NCI-H526 treated with DMSO at 0.1 percent for 48 hours (cell line): ENCODE data around the gene ADGRD1.

ENCODE experiments used
- DNase-seq: peaks from one replicate; lab custom pipeline; 2025; lab: John Stamatoyannopoulos, UW

ADGRD1 gene

DNA sequence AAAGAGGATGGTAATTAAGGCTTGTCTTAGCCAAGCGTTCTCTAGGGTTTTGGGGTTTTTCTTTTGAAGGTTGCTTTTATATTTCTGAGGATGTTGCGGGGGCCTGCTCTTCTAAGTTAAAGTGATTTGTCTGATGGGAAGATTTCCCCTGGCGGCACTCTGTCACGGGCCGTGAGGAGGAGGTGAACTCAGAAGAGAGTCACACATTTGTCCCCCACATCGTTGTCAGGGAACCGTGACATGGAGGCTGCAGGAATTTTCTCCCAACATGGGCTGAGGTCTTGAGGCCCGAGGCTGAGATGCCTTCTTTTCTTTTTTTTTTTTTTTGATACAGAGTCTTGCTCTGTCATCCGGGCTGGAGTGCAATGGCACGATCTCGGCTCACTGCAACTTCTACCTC lies 71.5 kb downstream of the ADGRD1 start:
- DNase-seq, result no peak

DNA sequence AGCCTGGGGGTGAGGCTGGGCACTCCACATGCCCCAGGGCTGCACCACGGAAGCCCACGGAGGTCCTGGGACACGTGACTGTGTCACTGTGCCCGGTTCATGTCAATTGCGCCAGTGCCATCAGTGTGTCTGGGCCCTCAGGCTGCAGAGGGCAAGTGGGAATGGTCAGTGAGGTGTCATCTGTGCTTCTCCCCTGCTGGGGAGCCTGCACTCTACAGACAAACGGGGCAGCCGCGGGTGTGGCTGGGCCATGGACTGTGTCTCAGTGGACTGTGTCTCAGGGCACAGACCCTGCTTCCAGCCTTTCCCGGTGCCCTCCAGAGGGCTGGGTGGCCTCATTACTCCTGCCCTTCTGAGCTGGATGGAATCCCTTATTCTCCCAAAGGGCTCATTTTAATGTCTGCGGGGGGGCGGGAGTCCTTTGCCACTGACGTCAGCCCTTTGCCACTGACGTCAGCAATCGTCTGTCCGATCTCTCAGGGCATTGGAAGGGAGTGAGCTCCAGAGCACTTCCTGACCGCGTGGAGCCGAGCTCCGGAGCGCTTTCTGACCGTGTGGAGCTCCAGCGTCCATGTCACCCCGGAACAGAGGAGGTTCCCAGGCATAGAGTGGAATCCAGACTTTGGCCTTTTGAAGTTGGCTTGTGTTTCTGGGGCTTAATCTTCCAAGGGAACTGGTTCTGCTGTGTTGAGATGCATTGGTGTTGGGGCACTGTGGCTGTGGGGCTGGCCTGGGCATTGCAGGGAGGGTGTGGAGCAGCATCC lies 72.4 kb downstream of the ADGRD1 start:
- DNase-seq, result no peak

DNA sequence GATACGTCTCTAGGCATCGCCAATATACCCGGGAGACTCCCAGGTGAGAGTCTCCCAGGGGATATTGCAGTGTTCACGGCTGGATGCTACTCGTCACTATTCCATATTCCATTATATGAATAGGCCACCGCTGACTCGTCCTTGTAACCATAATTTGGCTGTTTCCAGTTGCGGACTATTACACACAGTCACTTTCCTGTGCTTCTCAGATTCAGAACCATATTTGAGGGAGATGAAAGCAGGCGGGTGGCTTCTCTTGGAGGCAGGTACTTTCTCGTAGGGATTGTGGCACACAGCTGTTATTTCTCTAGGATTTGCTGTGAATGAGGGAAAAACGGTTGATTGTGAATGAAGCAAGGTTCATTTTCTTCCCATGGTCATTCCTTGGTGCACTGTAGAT lies 73.0 kb downstream of the ADGRD1 start:
- peak; percentile 74 for DNase-seq

DNA sequence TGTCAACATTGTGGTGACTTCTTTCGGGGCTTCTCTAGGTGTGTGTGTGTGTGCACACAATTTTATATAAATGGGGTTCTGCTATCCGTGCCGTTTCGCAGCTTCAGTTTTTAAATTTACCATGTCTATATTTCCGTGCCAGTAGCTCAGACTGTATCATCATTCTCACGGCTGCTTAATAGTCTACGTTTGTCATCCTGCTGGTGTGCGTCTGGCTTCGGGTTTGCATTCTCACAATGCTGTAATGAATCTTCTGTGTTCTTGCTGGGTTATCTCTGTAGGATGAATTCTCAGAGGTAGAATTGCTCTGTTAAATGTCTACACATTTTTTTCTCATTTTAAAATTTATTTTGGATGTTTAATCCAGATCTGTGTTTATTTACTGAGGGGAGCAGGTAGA lies 73.6 kb downstream of the ADGRD1 start:
- DNase-seq, result no peak

DNA sequence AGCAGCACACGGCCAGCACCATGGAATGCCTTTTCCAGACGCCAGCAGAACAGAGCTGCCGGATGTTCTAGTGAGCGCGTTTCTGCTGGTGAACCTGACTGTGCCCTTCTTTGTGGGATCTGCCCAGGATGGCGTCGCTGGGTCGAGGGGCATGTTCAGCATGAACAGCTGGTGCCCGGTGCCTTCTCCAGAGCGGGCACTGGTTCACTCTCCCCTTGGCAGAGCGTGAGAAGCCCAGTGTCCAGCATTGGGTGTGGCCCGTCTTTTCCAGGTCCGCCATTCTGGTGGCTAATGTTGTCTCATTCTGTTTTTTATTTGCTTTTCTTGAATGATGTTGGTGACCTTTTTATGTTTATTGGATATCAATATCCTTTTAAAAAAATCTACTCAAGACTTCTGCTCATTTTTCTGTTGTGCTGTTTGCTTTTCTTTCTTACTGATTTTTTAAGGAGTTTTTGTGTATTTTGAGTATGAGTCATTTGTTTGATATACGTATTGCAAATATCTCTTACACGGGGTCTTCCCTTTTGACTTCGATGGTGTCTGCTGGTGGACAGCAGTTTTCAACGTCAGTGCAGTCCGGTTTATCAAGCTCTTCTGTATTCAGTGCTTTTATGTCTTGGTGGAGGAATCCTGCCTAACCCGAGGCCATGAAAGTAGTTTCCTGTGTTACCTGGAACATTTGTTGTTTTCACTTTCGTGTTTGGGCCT lies 74.3 kb downstream of the ADGRD1 start:
- no peak for DNase-seq

DNA sequence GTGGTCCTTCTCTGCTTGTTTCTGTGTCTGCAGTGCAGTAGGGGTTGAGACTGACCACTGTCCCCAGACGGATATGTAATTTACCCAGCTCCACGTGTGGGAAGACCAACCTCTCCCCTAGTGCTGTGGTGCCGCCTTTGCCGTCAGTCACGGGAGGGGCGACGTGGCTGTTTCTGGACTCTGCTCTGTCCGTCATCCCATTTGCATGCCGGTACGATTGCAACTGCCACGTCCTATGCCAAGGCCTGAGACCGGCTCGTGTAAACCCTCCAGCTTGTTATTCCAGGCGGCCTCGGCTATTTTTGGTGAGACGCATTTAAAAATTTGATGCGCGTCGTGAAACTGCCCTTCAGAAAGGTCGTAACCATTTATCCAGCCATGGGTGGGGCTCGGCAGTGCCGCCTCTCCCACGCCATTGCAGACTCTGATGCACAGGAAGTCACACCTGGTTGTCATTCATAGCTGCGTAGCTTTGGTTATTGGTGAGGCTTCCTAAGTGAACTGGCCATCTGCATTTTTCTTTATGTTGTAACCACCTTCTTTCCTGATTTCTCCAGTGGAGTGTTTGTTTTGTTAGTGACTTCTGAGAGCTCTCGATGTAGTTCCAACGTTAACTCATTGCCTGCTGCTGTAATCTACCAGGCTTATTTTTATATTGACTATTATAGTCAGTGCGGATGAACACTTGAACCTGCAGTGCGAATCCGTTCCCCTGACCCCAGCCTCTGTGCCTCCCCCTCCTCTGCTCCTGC lies 75.1 kb downstream of the ADGRD1 start:
- peak; percentile 59 for DNase-seq

DNA sequence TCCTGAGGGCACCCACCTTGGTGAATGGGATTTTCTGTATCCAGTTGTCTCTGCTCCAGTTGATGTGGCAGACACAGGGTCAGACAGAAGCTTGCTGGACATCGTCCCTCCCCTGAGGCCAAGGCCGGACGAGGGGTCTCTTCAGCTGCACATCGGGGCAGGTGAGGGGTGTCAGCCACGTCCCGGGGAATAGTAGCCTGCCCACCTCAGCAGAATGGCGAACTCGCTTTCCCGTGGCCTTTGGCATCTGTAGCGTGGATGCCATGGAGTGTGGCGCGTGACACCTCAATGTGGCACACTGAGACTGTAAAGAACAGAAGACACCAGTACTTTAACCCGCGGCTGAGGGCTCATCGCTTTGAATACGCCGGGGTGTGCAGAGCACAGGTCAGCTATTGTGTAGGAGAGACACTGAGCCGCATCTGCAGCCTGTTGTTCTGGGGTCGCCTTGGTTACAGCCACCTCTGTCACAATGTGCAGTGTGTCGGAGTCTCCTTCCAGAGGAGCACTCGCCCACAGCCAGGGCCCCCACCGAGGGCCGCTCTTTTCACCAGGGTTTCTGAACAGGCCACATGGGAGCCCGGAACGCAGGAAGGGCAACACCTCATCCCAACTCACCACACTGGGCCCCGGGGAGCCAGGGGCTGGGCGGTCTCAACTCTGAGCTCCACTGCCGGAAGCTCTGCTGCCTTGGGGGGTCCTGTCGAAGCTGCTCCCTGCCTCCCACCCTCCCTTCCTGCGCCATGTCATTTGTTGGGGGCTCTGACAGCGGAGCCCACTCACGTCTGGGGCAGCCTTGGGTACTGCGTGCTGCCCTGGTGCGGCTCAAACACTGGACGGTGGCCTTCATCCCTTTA lies 77.0 kb downstream of the ADGRD1 start:
- peak; percentile 9 for DNase-seq

DNA sequence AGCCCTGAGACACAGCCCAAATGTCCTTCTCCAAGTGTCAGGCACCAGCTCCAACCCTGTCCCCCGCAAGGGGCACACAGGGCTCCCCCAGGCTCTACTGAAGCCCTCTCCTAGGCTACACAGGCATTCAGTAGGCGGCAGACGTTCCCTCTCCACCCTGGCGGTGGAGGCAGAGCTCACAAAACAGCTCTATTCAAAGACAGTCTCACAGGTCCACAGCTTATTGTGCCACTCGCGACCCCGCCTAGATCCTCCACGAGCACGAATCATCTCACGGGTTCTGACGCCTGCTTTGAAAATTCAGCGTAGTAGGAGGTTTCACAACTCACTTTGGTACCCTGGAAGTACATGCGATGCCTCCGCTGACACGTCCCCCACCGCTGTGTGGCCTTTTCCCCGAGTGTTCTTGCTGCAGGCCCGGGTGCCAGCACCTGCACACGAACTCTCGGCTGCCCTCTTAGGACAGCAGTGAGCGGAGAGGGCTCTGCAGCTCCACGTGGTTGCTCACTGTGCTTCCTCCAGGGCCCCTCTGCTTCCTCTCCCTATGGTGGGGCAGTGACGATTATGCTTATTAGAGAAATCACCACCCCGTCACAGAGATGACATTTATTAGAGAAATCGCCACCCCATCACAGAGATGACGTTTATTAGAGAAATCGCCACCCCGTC lies 78.5 kb downstream of the ADGRD1 start:
- no peak for DNase-seq

DNA sequence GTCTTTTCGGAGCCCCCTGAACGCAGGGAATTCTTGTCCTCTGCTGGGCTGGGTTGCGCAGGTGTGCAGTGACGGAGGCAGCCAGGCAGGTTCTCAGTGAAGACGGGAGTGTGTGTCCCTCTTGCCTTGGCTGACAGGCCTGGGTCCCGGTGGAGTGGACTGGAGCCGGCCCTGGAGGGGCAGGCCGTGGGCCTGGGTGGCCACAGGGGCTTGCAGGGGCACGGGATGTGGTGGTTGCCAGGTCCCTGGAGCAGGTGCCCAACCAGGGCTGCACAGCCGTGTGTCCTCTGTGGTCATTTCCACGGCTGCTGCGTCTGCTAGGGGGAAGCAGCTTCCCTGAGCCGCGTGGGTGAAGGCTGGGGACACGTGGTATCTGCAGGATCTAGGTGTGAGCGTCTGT lies 79.8 kb downstream of the ADGRD1 start:
- DNase-seq, result no peak

DNA sequence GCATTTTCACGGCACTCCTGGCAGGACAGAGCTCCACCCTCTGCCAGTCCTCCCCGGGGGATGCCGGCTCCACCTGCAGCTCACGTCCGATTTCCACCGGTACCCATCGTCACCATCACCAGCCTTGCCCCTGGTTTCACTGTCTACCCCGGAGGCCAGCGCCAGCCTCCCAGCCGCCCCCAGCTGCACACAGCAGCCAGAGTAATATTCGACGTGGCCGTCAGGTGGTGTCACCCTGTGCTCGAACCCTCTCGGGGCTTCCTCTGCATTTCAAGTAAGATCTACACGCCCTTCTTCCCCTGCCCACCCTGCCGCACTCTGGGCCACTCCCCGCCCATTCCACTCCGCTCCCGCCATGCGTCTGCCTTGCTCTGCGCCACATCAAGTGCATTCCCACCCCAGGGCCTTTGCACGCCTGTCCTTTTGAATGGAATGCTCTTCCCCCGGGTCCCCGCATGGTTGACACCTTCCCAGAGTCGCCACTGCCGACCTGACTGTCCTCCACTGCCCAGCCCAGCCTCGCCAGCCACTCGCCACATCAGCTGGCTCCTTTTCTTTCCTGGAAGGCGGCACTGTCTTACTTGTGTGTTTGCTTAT lies 80.3 kb downstream of the ADGRD1 start:
- no peak for DNase-seq

DNA sequence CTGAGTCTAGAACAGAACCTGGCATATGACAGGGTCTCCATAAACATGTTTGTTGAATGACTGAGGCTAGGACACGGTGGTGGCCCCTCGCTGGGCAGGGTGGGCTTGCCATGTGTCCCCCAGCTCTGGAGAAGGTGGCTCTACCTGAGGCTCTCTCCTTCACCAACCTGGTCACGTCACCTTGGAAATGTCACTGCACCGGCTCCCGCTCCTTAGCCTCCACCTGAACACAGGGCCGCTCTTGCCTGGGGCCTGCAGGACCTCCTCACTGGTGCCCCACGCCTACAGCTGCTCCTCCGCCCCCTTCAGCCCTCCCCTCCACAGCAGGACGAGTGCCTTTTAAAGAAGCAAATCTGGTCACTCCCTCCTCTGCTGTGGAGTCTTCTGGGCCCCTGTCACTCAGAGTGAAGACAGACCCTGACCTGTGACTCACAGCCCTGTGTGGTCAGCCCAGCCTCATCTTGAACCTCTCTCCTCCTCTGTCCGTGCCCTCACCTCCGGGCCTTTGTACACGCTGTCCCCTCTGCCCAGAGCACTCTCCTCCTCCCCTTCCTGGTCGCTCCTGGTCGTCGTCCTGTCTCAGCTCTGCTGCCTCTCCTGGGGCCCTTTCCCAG lies 81.0 kb downstream of the ADGRD1 start:
- DNase-seq, result no peak

DNA sequence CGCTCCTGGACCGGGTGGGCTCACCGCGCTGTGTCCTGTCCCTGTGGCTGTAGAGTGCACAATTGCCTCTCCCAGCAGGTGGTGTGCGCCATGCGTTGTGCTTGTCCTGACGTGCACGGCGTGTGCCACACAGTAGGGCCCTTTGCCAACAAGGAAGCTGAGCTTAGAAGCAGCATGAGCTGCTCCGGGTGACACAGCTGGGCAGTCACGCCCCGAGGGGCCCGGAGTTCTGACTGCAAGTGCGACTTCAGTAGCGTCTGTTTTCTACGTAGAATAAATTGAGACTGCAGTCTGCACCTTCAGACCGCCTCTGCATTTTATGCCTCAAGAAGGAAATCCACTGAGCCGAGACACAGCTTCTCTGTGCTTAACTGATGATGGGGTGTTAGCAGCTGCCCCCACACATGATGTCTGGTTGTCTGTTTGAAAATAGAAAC lies 81.6 kb downstream of the ADGRD1 start:
- DNase-seq, result no peak

DNA sequence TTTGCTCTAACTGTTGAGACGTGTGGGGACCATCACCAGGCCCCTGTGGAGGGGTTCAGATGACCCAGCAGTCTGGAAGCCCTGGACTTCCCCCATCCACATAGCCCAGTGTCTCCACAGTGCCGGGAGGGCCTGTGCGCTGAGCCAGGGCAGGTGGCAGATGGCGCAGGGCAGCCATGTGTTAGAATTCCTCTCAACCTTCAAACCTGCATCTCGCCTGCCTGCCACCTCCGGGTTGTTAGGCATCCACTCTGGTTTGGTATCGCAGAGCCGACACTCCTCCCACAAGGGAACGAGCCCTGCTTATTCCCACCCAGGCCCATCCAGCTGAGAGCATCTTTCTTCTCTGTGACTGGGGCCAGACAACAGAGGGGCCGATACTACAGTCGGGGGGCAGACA lies 84.5 kb downstream of the ADGRD1 start:
- no peak for DNase-seq

DNA sequence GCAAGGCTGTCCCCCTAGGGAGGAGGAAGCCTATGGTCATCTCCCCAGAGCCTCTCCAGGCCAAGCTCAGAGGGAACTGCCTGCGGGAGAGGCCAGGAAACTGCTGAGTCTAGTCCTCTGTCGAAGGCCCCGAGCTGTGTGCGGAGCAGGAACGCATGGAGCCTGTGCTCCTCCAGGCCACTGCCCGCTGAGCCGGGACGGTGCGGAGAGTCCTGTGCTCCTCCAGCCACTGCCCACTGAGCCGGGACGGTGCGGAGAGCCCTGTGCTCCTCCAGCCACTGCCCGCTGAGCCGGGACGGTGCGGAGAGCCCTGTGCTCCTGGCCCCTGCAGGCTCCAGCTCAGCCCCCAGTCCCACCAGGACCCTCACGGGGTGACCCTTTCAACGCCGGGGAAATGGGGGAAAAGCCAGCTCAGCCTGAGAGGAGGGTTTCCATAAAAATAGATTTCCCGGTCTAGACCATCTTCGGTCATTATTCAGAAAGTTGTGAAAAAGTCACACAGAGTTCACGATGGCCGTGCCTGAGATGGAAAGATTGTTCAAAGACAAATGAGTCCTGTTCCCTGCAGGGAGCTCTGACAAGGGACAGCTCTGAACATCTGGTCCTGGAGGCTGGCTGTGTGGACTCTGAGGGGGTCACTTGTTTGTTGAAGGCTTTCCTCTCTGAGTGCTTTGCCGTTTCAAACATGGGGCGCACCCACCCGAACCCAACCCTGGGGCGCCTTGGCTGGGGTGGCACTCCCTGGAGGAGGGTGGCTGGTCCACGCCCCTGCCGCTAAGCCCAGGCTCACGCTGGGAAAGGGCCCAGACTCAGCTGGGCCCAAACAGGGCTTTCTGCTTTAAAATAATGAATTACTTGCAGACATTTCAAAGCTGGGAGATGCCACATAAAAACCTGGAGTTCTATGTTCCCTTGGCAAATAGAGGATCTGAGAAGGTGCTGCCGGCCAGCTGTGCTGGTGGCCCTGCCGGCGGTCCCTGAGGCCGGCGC lies 85.5 kb downstream of the ADGRD1 start:
- DNase-seq, result no peak

DNA sequence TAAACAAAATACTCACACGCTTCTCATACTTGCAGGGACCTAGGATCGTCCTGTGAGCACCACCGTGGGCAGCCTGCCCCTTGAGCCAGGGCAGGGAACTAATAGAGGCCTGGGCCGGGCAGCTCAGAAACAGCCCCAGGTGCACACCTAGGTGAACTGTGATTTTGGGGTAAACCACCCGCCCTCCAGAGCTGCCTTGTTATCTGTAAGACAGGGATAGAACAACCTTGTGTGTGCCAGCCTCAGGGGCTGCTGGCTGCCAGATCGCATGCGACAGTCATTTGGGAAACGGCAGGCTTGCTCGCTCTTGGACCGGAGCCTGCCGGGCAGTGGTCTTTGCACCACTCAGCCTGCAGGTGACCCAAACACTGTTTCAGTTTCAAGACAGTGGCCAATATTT lies 86.8 kb downstream of the ADGRD1 start:
- DNase-seq, result no peak

DNA sequence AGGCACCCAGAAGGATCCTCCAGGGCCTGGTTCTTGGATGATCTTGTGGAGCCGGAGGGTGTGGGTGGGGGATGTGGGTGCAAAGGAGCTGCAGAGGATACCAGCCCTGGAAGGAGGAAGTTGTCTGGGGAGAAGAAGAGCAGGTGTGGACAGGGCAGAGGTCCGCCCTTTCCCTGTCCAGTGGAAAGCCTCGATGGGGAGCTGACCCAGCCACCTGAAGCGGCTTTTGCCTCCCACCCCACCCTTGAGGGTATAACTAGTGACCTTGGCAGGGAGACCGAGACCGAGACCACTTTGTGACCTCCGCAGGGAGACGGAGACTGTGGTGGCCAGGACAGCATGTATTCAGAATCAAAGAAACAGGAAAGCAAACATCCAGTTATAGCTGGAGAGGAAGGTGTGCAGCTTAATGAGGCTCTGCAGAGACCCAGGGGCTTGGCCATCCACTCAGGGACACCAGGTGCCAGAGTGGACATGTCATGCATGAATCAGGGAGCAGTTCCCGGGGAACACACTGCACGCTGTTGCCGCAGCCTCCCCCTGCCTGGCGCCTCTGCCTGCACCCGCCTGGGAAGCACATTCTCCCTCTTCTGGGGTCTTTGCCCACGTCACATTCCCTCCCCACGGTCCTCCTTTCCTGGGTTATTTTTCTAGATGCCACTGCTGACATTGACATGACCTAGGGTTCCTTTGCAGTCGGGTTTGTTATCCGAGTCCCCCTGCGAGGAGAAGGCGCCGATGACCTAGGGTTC lies 87.7 kb downstream of the ADGRD1 start:
- DNase-seq, result no peak

DNA sequence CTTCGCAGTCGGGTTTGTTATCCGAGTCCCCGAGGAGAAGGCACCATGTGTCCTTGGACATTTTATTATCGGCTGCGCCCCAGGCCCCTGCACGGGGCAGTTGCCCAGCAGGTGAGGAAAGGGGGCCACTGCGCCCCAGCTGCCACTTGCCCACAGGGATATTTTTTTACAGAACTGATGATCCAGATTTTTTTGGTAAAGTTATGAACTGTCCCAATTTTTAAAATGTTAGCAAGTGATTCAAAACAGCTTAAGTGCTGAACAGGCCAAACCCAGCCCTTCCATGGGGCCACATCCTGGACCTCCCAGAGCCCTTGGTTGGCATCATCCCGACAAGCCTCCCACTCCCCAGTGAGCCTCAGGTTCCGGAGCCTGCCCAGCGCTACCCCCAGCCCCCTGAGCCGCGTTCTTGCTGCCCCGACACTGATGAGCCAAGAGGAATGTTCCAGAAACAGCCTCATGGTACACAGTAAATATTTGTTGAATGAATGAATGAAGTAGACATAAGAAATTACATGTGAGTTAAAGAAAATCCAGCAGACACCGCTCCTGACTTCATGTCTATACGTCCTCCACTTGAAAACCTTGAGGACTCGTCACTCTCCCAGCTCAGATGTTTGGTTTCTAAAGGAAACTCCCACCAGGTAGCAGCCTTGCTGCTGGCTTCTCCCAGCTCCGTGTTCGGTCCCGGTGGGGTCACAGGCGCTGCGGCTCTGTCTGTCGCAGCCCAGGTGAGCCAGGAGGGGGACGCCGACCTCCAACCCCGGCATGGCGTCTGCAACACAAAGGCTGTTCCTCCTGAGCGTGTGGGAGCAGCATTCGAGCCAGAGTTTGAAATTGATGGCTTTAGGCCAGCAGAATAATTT lies 88.5 kb downstream of the ADGRD1 start:
- no peak for DNase-seq

DNA sequence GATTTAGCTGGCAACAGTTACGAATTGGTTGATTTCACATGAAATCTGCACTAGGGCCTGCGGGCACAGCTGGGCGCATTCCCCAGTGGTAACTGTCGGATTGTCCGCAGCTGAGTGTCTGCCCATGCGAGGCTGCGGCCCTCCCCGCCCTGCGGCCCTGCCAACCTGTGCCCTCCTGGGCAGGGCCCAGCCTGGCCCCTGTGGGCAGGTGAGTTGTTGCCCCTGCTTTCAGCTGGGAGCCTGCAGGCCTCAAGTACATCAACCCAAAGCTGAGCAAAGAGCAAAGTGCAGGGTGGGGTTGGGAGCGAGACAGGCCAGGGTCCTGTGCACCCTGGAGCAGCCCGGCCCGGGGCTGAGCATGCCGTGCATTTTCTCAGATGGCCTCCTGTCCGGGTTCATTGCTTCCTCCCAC lies 89.1 kb downstream of the ADGRD1 start:
- no peak for DNase-seq
